Measurements from ENCODE around the gene RASAL2. TPM values are rescaled to one million over a fixed set of nuclear protein-coding genes. Genes with fewer than 3 reads are reported as not detected.

RASAL2 gene
- total and polyA plus RNA-seq, 9 of the 15 experiments (the other 6 are each of a cell fraction or from before 2014, with no cell fraction given) = 0.13 to 1.0 (median 0.62) TPM

DNA sequence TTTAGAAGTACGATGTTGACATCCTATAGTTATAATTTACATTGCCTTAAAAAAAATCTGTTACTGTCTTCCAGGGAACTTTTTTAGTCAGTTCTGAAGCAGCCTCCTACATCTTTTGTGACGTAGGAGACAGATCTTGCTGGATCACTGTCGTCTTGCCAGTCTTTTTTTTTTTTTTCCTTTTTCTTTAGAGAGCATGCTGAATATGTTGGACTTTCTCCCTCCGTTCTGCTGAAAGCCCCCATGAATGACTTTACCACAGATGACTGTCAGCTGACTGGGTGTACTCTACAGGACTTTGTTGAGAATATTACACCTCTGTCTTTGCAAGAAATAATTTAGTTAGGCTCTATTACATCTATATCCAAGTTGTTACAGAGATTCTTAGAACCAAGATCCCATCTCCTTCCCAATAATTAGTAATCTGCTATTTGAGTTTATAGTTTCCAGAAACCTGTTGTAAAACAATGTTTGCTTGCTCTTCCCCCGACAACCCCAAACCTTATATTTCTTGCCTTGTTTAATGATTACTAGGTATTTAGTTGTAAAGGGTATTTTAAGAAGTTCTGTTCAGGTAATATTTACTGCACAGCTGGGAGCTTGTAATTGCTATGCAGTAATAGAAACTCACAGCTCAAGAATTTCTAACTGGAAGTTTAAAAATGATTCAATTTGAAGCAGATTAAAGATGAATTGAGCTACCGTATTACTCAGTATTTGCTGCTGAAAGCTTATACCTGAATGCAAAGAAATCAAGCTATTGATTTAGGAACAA lies 61.8 kb downstream of the RASAL2 start (continued):
- TF ChIP-seq RERE (CRISPR knock-in tag; IDR thresholded peaks at IDR 0.05; ENCODE audit: borderline replicate concordance) = no peak
- no peak for TF ChIP-seq ZNF75A (CRISPR knock-in tag; IDR thresholded peaks at IDR 0.05)
- no peak for TF ChIP-seq EWSR1 (IDR thresholded peaks at IDR 0.05; ENCODE audit: borderline replicate concordance, low read depth, partially characterized antibody)
- TF ChIP-seq STAT5A (IDR thresholded peaks at IDR 0.05; ENCODE audit: borderline replicate concordance, low read length) = no peak
- TF ChIP-seq, protein P1, sequence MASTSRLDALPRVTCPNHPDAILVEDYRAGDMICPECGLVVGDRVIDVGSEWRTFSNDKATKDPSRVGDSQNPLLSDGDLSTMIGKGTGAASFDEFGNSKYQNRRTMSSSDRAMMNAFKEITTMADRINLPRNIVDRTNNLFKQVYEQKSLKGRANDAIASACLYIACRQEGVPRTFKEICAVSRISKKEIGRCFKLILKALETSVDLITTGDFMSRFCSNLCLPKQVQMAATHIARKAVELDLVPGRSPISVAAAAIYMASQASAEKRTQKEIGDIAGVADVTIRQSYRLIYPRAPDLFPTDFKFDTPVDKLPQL (IDR thresholded peaks at IDR 0.05; ENCODE audit: extremely low read depth, insufficient read length) = no peak
- no peak for TF ChIP-seq PML (IDR thresholded peaks at IDR 0.05; ENCODE audit: low read length)
- TF ChIP-seq PTRF (tag; IDR thresholded peaks at IDR 0.05) = no peak
- TF ChIP-seq, protein P2, sequence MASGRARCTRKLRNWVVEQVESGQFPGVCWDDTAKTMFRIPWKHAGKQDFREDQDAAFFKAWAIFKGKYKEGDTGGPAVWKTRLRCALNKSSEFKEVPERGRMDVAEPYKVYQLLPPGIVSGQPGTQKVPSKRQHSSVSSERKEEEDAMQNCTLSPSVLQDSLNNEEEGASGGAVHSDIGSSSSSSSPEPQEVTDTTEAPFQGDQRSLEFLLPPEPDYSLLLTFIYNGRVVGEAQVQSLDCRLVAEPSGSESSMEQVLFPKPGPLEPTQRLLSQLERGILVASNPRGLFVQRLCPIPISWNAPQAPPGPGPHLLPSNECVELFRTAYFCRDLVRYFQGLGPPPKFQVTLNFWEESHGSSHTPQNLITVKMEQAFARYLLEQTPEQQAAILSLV (tag; IDR thresholded peaks at IDR 0.05) = no peak
- no peak for TF ChIP-seq ZNF766 (CRISPR knock-in tag; conservative IDR thresholded peaks at IDR 0.05)

Data from K562 (cell line).